K562 (cell line): ENCODE data around the gene TFCP2. TPM values are rescaled to one million over a fixed set of nuclear protein-coding genes. Genes with fewer than 3 reads are reported as not detected.

ENCODE experiments used
- AFF4 ChIP-seq: sonication (generic); formaldehyde crosslinking; IDR thresholded peaks from 2 replicates; pipeline ENCODE4 v1.8.0; 2023; ENCODE audit warnings: mild to moderate bottlenecking, missing genetic modification reagents
- BRD4 ChIP-seq: fragments of 200-600 bp; sonication (generic); IDR thresholded peaks from 2 replicates; pipeline ENCODE4 v1.6.1; 2017; ENCODE audit warnings: inconsistent platforms
- CREB3L1 ChIP-seq: fragments of 450-650 bp; IDR thresholded peaks from 2 replicates; pipeline ENCODE4 v1.6.1; 2014; ENCODE audit warnings: low read depth, mild to moderate bottlenecking, moderate library complexity, borderline replicate concordance
- CREM ChIP-seq: IDR thresholded peaks from 2 replicates; pipeline ENCODE4 v1.6.1; 2014; ENCODE audit warnings: antibody characterized with exemption, low read depth
- MITF ChIP-seq: IDR thresholded peaks from 2 replicates; pipeline ENCODE4 v1.6.1; 2014; ENCODE audit warnings: antibody characterized with exemption
- NEUROD1 ChIP-seq: fragments of 150-350 bp; IDR thresholded peaks from 2 replicates; pipeline ENCODE4 v1.6.1; 2014; ENCODE audit warnings: borderline replicate concordance, low read length, low read depth; ENCODE audit not compliant: partially characterized antibody
- RAD51 ChIP-seq: fragments of 450-650 bp; IDR thresholded peaks from 2 replicates; pipeline ENCODE4 v1.7.1; 2016; ENCODE audit warnings: low read depth, mild to moderate bottlenecking, borderline replicate concordance
- SIN3A ChIP-seq, 2 experiments: fragments of 150-350 bp in 1 of 2; IDR thresholded peaks; 2 replicates each; pipeline ENCODE4 v1.6.1; 2011 to 2016; ENCODE audit warnings: borderline replicate concordance in 2 of 2, low read depth in 2 of 2, low read length in 2 of 2, mild to moderate bottlenecking in 2 of 2, moderate library complexity in 2 of 2; ENCODE audit not compliant: control insufficient read depth in 1 of 2
- SNRNP70 ChIP-seq: fragments of 200-400 bp; formaldehyde crosslinking; optimal IDR thresholded peaks from 2 replicates; pipeline ENCODE3; 2017; ENCODE audit warnings: low read depth, low read length
- STAT5A ChIP-seq: IDR thresholded peaks from 2 replicates; pipeline ENCODE4 v1.6.1; 2012; ENCODE audit warnings: low read length, inconsistent platforms, borderline replicate concordance
- STAT5B ChIP-seq: fragments of 250-450 bp; sonication (Bioruptor Pico); IDR thresholded peaks from 2 replicates; pipeline ENCODE4 v1.8.0; 2021; ENCODE audit warnings: mild to moderate bottlenecking, inconsistent platforms
- UBTF ChIP-seq, 2 experiments: IDR thresholded peaks; 2 replicates each; pipeline ENCODE4 v1.6.1; 2012; ENCODE audit warnings: improper control_type of control experiment in 2 of 2, low read depth in 2 of 2, low read length in 2 of 2, borderline replicate concordance in 1 of 2
- ZBTB5 ChIP-seq: fragments of 450-650 bp; IDR thresholded peaks from 2 replicates; pipeline ENCODE4 v1.6.1; 2017; ENCODE audit warnings: antibody characterized with exemption
- ZNF551 ChIP-seq: fragments of 250-450 bp; sonication (Bioruptor Pico); IDR thresholded peaks from 2 replicates; pipeline ENCODE4 v1.5.0; 2021; ENCODE audit warnings: mild to moderate bottlenecking, moderate library complexity
- polyA plus RNA-seq, 8 experiments: library from polyadenylated mRNA; depleted of rRNA in 4 of 8; stranded (reverse) in 5 of 8; unstranded in 3 of 8; fragments of >200 nt; fragmentation: Nextera tagmentation in 2 of 8; fragmentation: Illumina TruSeq in 1 of 8; extraction: Ambion mirVana in 2 of 8; extraction: Trizol in 1 of 8; gene quantifications; 2 replicates each; pipeline versions ENCODE4 v1.2.1 to v1.2.3, GENCODE V29; 2011 to 2014; ENCODE audit warnings: inconsistent platforms in 1 of 8, missing spikeins in 1 of 8
- total RNA-seq, 7 experiments: library from RNA; depleted of rRNA in 6 of 7; stranded (reverse); fragments of >200 nt in 6 of 7; fragmentation: Illumina TruSeq in 2 of 7; extraction: Trizol in 2 of 7; gene quantifications; 2 replicates each; pipeline versions ENCODE4 v1.2.1 to v1.2.3, GENCODE V29; 2011 to 2021; ENCODE audit warnings: low replicate concordance in 1 of 7

Gene TFCP2
- total and polyA plus RNA-seq, 9 of the 15 experiments (the other 6 are each of a cell fraction or from before 2014, with no cell fraction given), result 8.0 to 38.9 (median 19.3) TPM

- TF ChIP-seq ZBTB5 (no peak), ZNF551 (CRISPR knock-in tag) (no peak), CREM (peak; percentile 36; the same call in 1 of the 2 replicates), SIN3A (IDR thresholded peaks at IDR 0.05; ENCODE audit: borderline replicate concordance in 2 of 2, control insufficient read depth in 1 of 2, low read depth in 2 of 2, low read length in 2 of 2) (peak in 1 of 2 experiments; percentile 32; a peak in 1 of 4 replicates), AFF4 (no peak), UBTF (IDR thresholded peaks at IDR 0.05; ENCODE audit: borderline replicate concordance in 1 of 2, low read depth in 2 of 2, low read length in 2 of 2) (peak; percentile 38 to 84; a peak in 2 of 4 replicates), SNRNP70 (peak; percentile 7), NEUROD1 (no peak), STAT5A (no peak; the same call in 1 of the 2 replicates), STAT5B (no peak), RAD51 (no peak), MITF (no peak), BRD4 (no peak; the same call in 1 of the 2 replicates), CREB3L1 (0 out of 2 replicates have a peak, but pooled peaks have one; percentile 6)
Observed at GRCh38 chr12:51218607-51219161, 45.7 kb upstream of the TFCP2 start (continued).
